GM12878 (cell line): ENCODE measurements around the gene DNAJB11. TPM values are rescaled to one million over a fixed set of nuclear protein-coding genes. Genes with fewer than 3 reads are reported as not detected.

ENCODE experiments used
- ATAC-seq: fragments of 200-7000 bp; cut with Tn5 transposase; 3 replicates; pipeline ENCODE4 v1.9.1; 2020; ENCODE audit warnings: mild to moderate bottlenecking, moderate library complexity
- BruUV-seq: library from RNA; stranded (reverse); fragments of 400-500 nt; replicated peaks from 2 replicates; lab custom pipeline; 2021; lab: Mats Ljungman, UMichigan
- CTCF ChIA-PET: fragments of 300-600 bp; sonication (Branson Sonifier 250); formaldehyde crosslinking; extraction: SDS; loops from one replicate; lab custom pipeline; 2021; ENCODE audit warnings: inconsistent platforms; lab: Yijun Ruan, JAX
- POLR2A ChIA-PET: fragments of 350-600 bp; formaldehyde crosslinking; extraction: SDS; loops from one replicate; lab custom pipeline; 2021; ENCODE audit warnings: inconsistent platforms; lab: Charles Lee
- RAD21 ChIA-PET: fragments of 300-600 bp; sonication (Branson Sonifier 250); formaldehyde crosslinking; loops from one replicate; lab custom pipeline; 2023; ENCODE audit warnings: antibody characterized with exemption; ENCODE audit not compliant: unreplicated experiment; lab: Charles Lee
- SMC1A ChIA-PET: fragments of 300-600 bp; sonication (Branson Sonifier 250); formaldehyde crosslinking; loops from one replicate; lab custom pipeline; 2023; ENCODE audit not compliant: unreplicated experiment, uncharacterized antibody; lab: Charles Lee
- DNase-seq: peaks from one replicate; pipeline ENCODE4 v3.0.0-alpha.2; 2011; ENCODE audit warnings: low read depth, low spot score
- FAIRE-seq: peaks from 3 replicates; lab custom pipeline; 2011; peaks lifted over from hg19 to GRCh38; lab: Jason Lieb, UNC
- H2AFZ ChIP-seq: 2 replicates; pipeline ENCODE4 v1.6.0; 2011; ENCODE audit warnings: low read depth, low read length, control low read depth; ENCODE audit not compliant: control insufficient read depth
- H3K27ac ChIP-seq: 2 replicates; pipeline ENCODE4 v1.5.1; 2011; ENCODE audit warnings: control low read depth; ENCODE audit not compliant: control insufficient read depth, insufficient read depth
- H3K27me3 ChIP-seq, 2 experiments: replicated peaks in 1 of 2; 2 replicates each; pipeline versions ENCODE4 v1.6.0 to v1.6.1; 2011; ENCODE audit warnings: low read length in 1 of 2; ENCODE audit not compliant: control insufficient read depth in 2 of 2, insufficient read depth in 2 of 2
- H3K36me3 ChIP-seq, 2 experiments: 2 replicates each; pipeline ENCODE4 v1.5.1; 2011; ENCODE audit warnings: low read length in 1 of 2; ENCODE audit not compliant: control insufficient read depth in 2 of 2, insufficient read depth in 2 of 2
- H3K4me1 ChIP-seq: 2 replicates; pipeline ENCODE4 v1.6.1; 2011; ENCODE audit warnings: mild to moderate bottlenecking, low read length, moderate library complexity, mixed read lengths; ENCODE audit not compliant: control insufficient read depth, insufficient read depth
- H3K4me2 ChIP-seq: 2 replicates; pipeline ENCODE4 v1.6.0; 2011; ENCODE audit warnings: control low read depth; ENCODE audit not compliant: control insufficient read depth, insufficient read depth
- H3K4me3 ChIP-seq: fragments of 200-600 bp; sonication (generic); 2 replicates; pipeline ENCODE4 v1.5.1; 2016
- H3K79me2 ChIP-seq: 2 replicates; pipeline ENCODE4 v1.6.0; 2011; ENCODE audit warnings: low read length; ENCODE audit not compliant: control insufficient read depth, insufficient read depth
- H3K9ac ChIP-seq: 2 replicates; pipeline ENCODE4 v1.8.0; 2011; ENCODE audit warnings: low read length, control low read depth, mixed read lengths; ENCODE audit not compliant: control insufficient read depth, insufficient read depth
- H3K9me3 ChIP-seq: replicated peaks from 3 replicates; pipeline ENCODE4 v1.5.1; 2011; ENCODE audit warnings: mild to moderate bottlenecking, low read length; ENCODE audit not compliant: control insufficient read depth, insufficient read depth
- H4K20me1 ChIP-seq: 2 replicates; pipeline ENCODE4 v1.6.0; 2011; ENCODE audit not compliant: control insufficient read depth, insufficient read depth
- ATF7 ChIP-seq: fragments of 450-650 bp; IDR thresholded peaks from 2 replicates; pipeline ENCODE4 v1.6.1; 2016; ENCODE audit warnings: low read depth, mild to moderate bottlenecking
- BCL11A ChIP-seq: IDR thresholded peaks from 2 replicates; pipeline ENCODE4 v1.6.1; 2011; ENCODE audit warnings: low read depth, low read length
- BRCA1 ChIP-seq: IDR thresholded peaks from 2 replicates; pipeline ENCODE4 v1.6.1; 2011; ENCODE audit warnings: low read depth, low read length, improper control_type of control experiment
- EED ChIP-seq: sonication (generic); IDR thresholded peaks from 2 replicates; pipeline ENCODE4 v1.6.1; 2016; ENCODE audit warnings: antibody characterized with exemption, low read depth
- MTA3 ChIP-seq: IDR thresholded peaks from 2 replicates; pipeline ENCODE4 v1.6.1; 2012; ENCODE audit warnings: low read length, inconsistent platforms, borderline replicate concordance
- MYC ChIP-seq: IDR thresholded peaks from 2 replicates; pipeline ENCODE4 v1.6.1; 2011; ENCODE audit warnings: mild to moderate bottlenecking, low read length, moderate library complexity, inconsistent platforms; ENCODE audit not compliant: insufficient read depth, insufficient replicate concordance, insufficient read length, severe bottlenecking
- NR2C2 ChIP-seq: IDR thresholded peaks from 2 replicates; pipeline ENCODE4 v1.6.1; 2011; ENCODE audit warnings: borderline replicate concordance, low read depth; ENCODE audit not compliant: control insufficient read depth, insufficient read length
- PAX5 ChIP-seq: IDR thresholded peaks from 2 replicates; pipeline ENCODE4 v1.6.1; 2011; ENCODE audit warnings: low read depth, low read length, borderline replicate concordance
- RFX5 ChIP-seq: IDR thresholded peaks from 2 replicates; pipeline ENCODE4 v1.6.1; 2011; ENCODE audit warnings: low read depth, low read length, improper control_type of control experiment
- SKIL ChIP-seq: fragments of 450-650 bp; IDR thresholded peaks from 2 replicates; pipeline ENCODE4 v1.6.1; 2017; ENCODE audit warnings: mild to moderate bottlenecking, low read depth, inconsistent platforms; ENCODE audit not compliant: poor library complexity, severe bottlenecking
- TCF12 ChIP-seq: IDR thresholded peaks from 2 replicates; pipeline ENCODE4 v1.6.1; 2011; ENCODE audit warnings: low read depth, mild to moderate bottlenecking, low read length
- USF1 ChIP-seq: IDR thresholded peaks from 2 replicates; pipeline ENCODE4 v1.6.1; 2011; ENCODE audit warnings: borderline replicate concordance, low read depth, mild to moderate bottlenecking, moderate library complexity, mixed read lengths, low read length; ENCODE audit not compliant: insufficient read depth; ENCODE audit errors: extremely low read length
- ZNF207 ChIP-seq: fragments of 450-650 bp; IDR thresholded peaks from 2 replicates; pipeline ENCODE4 v1.6.1; 2014; ENCODE audit warnings: antibody characterized with exemption, mild to moderate bottlenecking, borderline replicate concordance
- ZNF687 ChIP-seq: fragments of 450-650 bp; IDR thresholded peaks from 2 replicates; pipeline ENCODE4 v1.6.1; 2017; ENCODE audit warnings: mild to moderate bottlenecking, moderate library complexity
- WGBS: methylation state at CpG from one replicate; pipeline ENCODE4 v1.1.6; 2016; ENCODE audit warnings: low lambda C conversion rate; ENCODE audit not compliant: insufficient replicate concordance, insufficient coverage; ENCODE audit errors: missing lambda C conversion rate; 5-methylcytosine and 5-hydroxymethylcytosine counted together
- in situ Hi-C: fragments of 300-500 bp; cut with MboI; formaldehyde crosslinking; loops from 9 replicates; pipeline ENCODE4 v1.14.3; 2018; ENCODE audit warnings: mixed read lengths
- intact Hi-C: fragments of 100-400 bp; cut with micrococcal nuclease; formaldehyde crosslinking; loops from one replicate; pipeline ENCODE4 v1.14.2; 2022; ENCODE audit not compliant: unreplicated experiment
- polyA plus RNA-seq, 11 experiments: library from polyadenylated mRNA; depleted of rRNA in 4 of 11; unstranded in 6 of 11; stranded (reverse) in 5 of 11; fragments of >200 nt; fragmentation: Nextera tagmentation in 4 of 11; fragmentation: Illumina TruSeq in 1 of 11; extraction: Ambion mirVana in 4 of 11; extraction: Trizol in 1 of 11; gene quantifications; 1 replicate in 1 of 11; 2 replicates in 10 of 11; pipeline versions ENCODE4 v1.2.1 to v1.2.3, GENCODE V29; 2011 to 2016; ENCODE audit warnings: inconsistent platforms in 2 of 11, missing spikeins in 2 of 11, low read depth in 1 of 11
- total RNA-seq, 4 experiments: library from RNA; depleted of rRNA in 3 of 4; stranded (reverse); fragments of >200 nt in 3 of 4; fragmentation: Illumina TruSeq in 1 of 4; extraction: Trizol in 1 of 4; gene quantifications; 2 replicates each; pipeline versions ENCODE4 v1.2.1 to v1.2.3, GENCODE V29; 2013 to 2021

Gene DNAJB11
- total and polyA plus RNA-seq, 10 of the 15 experiments (the other 5 are each of a cell fraction or from before 2014, with no cell fraction given), result 16.2 to 135 (median 57.8) TPM

GRCh38 chr3:186626254-186626847, 55.8 kb downstream of the DNAJB11 start:
- CTCF ChIA-PET, result interaction anchor here (0.6 to 3.8 kb wide), 3 partner anchors 10 to 739 kb away, joined by 3 to 35 read pairs (median 3); no protein-coding TSS in a partner anchor
- 29% methylated on average over 7 of the region's 7 CpGs for WGBS
- TF ChIP-seq ATF7 (no peak), RFX5 (no peak), MTA3 (no peak), SKIL (no peak), ZNF687 (no peak), EED (no peak), NR2C2 (no peak), MYC (no peak), BCL11A (no peak), TCF12 (no peak), PAX5 (no peak), BRCA1 (no peak), ZNF207 (no peak), USF1 (no peak)

More at GRCh38 chr3:186626254-186626847, 55.8 kb downstream of the DNAJB11 start:
- no peak overlapping the region for H3K4me3 ChIP-seq
- SMC1A ChIA-PET, result interaction anchor here (0.7 to 1.0 kb wide), 3 partner anchors 10 to 538 kb away, joined by 3 read pairs; no protein-coding TSS in a partner anchor
- H4K20me1 ChIP-seq, result no peaks in the 10 kb centered on the region
- no TSS peak for BruUV-seq
- no peak overlapping the region for H3K4me2 ChIP-seq
- H3K27me3 ChIP-seq, result no peaks in the 10 kb centered on the region; a peak in 2 of 4 replicates
- intact Hi-C loops, result no loop called here
- no peaks in the 10 kb centered on the region for H3K9me3 ChIP-seq
- no peaks in the 10 kb centered on the region for H3K79me2 ChIP-seq
- no peak for FAIRE-seq
- H3K4me1 ChIP-seq, result no peaks in the 10 kb centered on the region
- no peak for ATAC-seq
- no peaks in the 10 kb centered on the region for H3K36me3 ChIP-seq
- in situ Hi-C loops, result no loop called here
- RAD21 ChIA-PET, result interaction anchor here (1.8 kb wide), 1 partner anchor 9 kb away, joined by 4 read pairs; no protein-coding TSS in a partner anchor
- DNase-seq, result no peak
- no peak overlapping the region for H3K27ac ChIP-seq
- POLR2A ChIA-PET, result no interaction called here
- no peak overlapping the region for H2AFZ ChIP-seq
- no peak overlapping the region for H3K9ac ChIP-seq
